GM19025 (cell line): ENCODE results near the gene ELMOD1.
"Not testable (repeated sequence)": the region's sequence is repeated elsewhere in the genome, so short reads cannot be mapped to it uniquely, and the experiment has no call there.

ENCODE experiments used
- ATAC-seq: cut with Tn5 transposase; IDR thresholded peaks from one replicate; pipeline ENCODE4 v1.9.1; 2021; ENCODE audit warnings: mild to moderate bottlenecking, low read depth, moderate library complexity; ENCODE audit not compliant: unreplicated experiment

ELMOD1 gene

DNA sequence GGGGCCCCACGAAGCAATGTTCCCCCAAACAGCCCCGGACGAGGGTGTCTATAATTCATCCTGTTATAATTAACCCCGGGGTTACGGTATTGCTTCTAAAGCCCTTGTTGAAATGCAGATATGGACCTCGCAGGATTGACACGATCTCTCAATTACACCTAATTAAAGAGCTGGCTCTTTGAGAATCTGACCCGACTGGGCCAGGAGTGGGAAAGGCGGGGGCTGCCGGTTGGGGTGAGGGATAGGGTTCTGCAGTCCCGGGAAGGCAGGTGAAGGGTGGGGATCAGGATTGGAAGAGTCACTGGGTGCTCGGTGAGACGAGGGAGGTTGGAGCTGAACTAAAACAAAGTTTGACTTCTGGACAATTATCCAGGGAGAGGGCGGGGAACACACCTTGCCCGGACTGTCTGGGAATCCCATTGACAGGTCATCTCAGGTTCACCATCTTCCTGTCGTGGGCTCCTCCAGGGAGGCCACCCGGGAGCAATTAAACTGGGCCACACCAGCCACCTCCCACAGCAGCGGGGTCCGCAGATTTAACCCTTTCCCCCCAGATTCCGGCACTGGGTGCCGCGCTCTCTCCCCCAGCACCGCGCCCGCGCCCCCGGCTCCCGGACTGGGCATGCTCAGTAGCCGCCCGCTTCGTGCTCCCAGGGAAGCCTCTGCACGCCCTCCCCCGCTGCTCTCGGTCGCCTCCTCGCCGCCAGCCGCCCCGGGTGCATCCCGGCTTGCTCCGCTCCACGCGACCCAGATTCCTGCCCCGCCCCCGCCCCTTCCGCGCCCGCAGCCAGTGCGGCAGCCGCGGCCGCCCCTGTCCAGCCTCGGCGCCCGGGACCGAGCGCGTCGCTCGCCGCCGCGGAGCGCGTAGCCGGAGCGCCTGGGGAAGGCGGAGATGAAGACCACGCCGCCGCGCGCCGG lies at the start of gene ELMOD1:
Gene ELMOD1, plus strand, starts transcription at position 688 of the 918 bp plus-strand sequence. CDS start 27,043 bp downstream, outside the sequence.
- no peak for ATAC-seq

DNA sequence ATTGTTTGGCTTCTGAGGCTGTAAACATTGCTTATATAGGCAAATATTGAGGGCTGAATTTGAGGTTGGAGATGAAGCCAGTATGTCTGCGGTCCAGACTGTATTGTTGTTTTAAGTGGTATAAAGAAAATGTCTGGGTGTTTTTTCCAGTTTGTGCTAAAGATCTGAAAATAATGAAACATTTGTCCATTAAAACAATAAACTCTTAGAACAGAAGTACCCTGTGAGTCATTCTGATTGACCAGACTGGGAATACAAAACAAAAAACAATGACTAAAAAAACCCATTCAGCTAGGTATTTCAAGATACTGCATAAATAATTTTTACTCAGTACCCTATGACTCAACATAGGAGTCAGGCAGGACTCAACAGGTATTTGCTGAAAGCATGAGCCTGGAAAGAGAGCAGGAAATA lies 45.8 kb upstream of the ELMOD1 start:
- ATAC-seq, result no peak

DNA sequence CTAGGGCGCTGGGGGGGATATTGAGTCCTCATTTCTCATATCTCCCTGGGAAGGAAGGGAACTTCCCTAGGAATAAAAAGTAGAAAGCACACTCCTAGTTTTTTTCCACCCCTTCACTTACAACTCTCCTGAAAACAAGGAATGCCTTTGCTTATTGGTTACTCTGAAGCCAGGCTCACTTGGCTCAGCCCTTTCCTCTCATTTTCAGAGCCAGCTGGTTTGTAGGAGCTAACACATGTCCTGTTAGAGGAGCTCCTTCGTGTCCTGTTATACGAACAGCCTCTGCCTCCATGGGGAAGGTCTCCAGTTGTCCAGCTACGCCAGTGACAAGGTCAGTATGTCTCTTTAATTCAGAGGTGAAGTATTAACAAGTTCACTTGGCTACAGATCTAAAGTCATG lies 43.0 kb upstream of the ELMOD1 start:
- ATAC-seq, result no peak

DNA sequence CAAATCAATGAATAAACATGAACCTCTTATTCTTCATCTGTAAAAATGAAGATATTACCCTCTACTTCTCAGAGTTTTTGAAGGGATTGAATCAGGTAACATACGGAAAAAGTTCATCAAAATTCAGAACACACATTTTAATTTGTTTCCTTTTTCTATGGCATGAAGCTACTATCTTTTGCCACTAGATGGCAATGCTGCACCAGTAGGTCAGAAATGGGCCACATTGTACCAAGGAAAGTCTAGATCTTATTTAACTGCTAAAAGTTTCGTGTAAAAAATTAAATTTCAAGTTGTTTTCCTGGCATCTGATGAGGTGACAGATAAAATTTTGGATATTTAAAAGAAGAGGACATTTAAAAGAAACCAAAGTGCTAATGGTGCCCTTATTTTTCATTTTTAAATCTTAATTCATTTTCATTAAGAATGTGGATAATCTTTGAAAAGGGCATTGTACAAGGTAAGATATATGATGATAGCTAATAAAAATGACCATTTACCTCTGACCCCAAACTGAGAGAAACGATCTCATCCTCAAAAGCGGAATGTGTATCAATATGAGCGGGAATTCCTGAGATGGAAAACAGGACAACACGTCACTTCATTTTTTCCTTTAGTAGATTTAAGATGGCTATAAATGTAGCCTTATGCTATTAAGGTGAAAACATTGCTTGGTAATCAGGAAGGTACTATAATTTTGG lies 41.5 kb upstream of the ELMOD1 start:
- ATAC-seq, result peak; percentile 60

DNA sequence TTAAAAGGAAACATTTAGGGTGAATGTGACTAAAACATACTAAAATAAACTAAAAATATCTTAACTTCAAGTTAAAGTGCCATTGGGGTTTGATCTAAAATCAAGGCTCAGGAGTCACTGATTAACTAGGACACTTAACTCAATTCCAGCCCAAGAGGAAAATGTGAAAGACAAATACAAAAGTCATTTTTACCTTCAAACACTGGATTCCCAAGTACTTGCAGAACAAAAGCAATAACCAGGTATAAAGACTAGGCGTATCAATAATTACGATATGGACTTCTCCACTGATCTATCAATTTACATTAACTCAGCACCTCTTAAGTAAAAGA lies 41.0 kb upstream of the ELMOD1 start:
- ATAC-seq, result no peak

DNA sequence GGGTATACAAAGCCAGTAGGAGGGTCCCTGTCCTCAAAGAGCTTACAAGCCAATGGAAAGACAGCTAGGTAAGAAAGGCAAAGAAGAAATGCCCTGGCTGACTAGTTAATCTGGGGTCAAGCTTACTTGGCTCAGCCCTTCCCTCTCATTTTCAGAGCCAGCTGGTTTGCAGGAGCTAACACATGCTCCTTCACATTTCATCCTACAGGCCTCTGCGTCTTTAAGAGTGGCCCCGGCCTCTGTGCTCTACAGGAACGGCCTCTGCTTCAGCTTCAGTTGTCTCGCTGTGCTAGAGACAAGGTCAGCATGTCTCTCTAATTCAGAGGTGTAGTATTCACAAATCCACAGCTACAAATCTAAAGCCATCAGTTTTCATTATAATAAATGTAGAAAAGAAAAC lies 40.6 kb upstream of the ELMOD1 start:
- ATAC-seq, result no peak

DNA sequence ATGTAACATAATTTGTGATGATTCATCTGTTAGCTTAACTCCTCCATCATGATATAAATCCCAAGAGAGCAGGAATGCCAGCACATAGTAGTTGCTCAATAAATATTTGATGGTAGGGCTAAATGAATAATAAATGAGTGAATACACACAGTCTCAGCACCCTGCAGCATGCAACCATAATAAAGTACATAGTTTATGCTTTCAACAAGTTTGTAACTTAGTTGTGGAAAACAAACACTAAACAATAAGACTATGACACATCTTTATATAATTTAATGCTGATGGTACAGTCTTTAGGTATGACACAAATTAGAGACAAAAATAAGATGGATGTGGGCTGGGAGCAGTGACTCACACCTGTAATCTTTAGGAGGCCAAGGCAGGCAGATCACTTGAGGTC lies 29.3 kb upstream of the ELMOD1 start:
- no peak for ATAC-seq

DNA sequence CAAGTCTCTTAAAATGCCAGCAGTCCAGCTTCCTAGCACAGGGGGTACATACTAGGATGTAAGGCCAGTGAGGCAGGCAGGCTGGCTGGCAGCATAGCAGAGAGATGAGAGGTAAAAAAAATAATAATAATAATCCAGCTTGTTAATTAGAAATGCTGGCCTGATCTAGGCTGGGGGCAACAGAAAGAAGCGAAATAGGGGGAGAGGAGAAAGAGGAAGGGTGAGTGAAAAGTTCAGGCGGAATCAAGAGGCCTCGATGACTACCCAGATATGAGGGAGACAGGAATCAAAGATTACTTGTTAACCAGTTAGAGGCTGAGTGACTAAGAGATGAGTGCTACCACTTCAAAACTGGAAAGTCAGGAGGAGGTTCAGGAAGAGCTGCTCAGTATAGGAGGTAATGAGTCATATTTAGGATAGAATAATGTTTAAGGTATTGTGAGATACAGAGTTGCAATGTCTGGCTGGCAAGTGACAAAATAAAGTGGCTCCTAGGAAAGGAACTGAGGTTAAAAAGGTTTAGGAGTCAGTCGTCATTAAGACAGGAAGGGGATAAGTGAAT lies 28.2 kb upstream of the ELMOD1 start:
- no peak for ATAC-seq

DNA sequence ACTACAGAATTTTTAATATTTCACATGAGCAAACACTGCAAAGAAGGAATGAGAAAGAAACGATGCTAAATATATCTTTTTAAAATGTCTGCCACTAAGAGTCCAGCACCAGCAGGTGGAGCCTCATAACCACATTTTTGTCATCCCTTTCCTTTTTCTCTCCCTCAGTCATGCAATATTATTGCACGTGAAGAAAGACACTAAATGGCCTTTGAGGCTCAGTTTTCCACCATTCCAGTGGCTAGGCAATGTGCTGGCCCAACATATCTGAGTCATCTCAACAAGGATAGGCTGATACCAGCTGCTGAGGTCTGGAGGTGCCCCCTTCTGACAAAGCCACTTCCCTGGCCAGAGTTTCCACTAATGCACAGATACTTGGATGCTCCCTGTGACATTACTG lies 27.2 kb upstream of the ELMOD1 start:
- no peak for ATAC-seq

DNA sequence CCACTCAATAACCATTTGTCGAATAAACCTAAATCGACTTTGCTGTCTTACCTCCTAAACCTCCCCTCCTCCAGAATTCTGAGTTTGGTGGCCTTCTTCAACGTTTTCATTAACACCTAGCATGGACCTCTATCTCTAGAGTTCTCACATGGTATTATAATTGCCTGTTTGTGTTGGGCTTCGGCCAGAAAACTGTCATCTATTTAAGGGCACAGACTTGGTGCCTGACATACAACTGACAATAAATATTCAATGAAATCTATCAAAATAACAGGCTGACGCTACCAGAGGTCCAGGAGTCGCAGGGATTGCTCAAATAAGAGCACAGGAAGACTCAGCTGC lies 26.1 kb upstream of the ELMOD1 start:
- peak; percentile 5 for ATAC-seq

DNA sequence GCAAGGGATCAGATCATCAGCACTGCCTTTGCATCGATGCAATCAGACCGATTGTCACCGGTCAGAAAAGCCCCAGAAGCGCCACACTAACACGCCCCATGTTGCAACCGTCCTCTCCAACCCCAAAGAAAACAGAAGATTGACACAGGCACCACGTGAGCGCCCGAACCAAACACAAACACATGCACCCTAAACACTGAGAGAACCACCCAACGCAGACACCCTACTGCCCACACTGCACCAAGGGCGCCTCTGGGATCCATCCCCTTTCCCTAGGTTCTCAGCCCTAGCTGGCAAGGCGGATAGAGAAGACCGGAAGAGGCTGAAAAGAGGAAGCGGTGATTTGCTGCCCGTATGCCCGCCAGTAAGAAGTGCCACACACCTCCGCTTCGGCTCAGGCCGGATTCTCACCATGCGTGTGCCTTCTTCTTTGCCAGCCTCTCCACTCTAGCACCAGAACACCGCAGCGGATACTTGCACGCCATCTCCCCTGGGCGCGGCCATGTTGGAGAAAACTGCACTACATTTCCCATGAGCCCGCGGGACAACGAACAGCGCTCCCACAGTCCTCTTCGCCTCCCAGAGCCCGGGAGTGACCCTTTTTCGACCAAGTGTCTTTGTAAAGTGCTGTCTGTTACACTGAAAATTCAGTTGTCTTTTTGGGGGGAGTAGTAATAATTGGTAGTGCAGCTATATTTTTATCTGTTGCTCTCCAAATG lies 25.6 kb upstream of the ELMOD1 start, which contains the start of gene ALKBH8:
Gene ALKBH8, minus strand, starts transcription at position 517 of the 719 bp plus-strand sequence. CDS start 4,842 bp downstream, outside the sequence.
- peak; percentile 70 for ATAC-seq

DNA sequence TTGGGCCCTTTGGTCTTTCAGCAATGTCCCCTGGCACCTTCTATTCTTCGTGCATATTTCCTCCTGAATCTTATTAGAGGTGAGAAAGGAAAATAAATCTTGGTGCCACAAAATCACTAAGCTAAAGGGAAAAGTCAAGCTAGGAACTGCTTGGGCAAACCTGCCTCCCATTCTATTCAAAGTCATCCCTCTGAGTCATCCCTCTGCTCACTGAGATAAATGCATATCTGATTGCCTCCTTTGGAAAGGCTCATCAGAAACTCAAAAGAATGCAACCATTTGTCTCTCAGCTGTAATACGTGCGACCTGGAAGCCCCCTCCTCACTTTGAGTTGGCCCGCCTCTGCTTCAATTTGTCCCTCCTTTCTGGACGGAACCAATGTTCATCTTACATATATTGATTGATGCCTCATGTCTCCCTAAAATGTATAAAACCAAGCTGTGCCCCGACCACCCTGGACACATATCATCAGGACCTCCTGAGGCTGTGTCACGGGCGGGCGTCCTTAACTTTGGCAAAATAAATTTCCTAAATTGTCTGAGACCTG lies 24.9 kb upstream of the ELMOD1 start:
- not testable (repeated sequence) for ATAC-seq

DNA sequence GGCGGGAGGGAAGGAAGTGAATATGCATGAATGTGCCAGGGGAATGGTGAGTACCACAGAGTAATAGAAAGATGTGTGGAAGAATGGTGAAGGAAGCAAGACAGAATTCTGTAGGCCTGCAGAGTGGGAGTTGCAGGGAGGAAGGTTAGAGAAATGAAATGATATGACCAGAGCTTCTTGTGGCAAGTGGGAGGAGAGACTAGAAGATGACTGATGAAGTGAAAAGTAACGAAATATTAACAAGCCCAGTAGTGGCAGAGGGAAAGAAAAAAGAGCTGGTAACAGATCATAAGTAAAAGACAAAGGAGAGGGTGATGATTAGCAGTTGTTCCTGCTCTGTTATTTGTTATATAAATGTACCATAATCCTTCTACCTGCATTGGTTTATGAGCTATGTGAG lies 24.4 kb upstream of the ELMOD1 start:
- ATAC-seq, result no peak

DNA sequence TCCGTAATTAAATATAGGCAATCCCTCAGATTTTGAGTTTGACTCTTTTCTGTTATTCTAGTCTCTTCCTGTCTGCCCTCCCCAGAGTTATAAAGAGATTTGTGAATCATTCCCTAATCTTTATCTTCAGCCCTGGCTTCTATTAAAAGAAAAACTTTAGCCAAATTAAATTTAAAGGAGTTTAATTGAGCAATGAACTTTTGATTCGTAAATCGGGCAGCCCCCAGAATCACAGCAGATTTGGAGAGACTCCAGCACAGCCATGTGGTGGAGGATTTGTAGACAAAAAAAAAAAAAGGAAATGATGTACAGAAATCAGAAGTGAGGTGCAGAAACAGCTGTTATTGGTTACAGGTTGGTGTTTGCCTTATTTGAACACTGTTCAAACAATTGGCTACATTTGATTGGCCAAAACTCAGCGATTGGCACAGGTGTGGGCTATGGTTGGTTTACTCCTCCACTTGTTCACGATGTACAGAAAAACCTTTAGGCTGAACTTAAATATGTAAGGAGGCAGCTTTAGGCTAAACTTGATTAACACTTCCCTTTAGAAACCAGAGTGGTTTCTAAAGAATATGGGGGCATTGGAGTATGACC lies 23.1 kb upstream of the ELMOD1 start:
- no peak for ATAC-seq

DNA sequence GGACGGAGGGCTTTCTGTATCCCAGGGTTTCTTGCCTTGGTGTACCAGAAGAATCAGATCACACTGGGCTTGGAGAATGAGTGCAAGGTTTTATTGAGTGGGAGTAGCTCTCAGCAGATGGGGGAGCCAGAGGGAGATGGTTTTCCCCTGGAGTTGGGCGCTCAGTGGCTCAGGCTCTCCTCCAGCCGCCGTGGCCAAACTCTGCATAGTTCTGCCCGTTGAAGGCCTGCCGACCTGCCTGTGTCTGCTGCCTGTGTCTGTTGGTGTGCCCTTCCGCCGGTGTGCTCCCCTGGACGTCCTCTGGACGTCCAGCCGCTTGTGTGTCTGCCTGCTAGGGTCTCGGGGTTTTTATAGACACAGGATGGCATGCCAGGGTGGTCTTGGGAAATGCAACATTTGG lies 20.9 kb upstream of the ELMOD1 start:
- ATAC-seq, result no peak

DNA sequence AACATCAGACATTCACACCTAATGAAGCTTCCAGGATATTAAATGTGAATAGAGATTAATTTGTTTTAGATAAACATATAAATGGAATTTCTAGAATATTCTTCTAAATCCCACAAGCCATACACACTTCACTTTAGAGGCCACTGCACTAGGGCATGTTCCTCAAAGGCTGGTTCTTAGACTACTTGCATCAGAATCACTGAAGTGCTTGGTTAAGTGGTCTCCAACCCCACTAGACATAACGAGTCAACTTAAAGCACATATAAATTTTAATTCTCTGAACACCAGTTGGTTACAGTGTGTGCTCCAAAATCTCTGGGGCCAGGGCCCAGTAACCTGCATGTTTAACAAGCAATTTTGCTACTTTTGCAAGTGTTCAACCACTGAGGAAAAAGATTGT lies 17.5 kb upstream of the ELMOD1 start:
- ATAC-seq, result no peak

DNA sequence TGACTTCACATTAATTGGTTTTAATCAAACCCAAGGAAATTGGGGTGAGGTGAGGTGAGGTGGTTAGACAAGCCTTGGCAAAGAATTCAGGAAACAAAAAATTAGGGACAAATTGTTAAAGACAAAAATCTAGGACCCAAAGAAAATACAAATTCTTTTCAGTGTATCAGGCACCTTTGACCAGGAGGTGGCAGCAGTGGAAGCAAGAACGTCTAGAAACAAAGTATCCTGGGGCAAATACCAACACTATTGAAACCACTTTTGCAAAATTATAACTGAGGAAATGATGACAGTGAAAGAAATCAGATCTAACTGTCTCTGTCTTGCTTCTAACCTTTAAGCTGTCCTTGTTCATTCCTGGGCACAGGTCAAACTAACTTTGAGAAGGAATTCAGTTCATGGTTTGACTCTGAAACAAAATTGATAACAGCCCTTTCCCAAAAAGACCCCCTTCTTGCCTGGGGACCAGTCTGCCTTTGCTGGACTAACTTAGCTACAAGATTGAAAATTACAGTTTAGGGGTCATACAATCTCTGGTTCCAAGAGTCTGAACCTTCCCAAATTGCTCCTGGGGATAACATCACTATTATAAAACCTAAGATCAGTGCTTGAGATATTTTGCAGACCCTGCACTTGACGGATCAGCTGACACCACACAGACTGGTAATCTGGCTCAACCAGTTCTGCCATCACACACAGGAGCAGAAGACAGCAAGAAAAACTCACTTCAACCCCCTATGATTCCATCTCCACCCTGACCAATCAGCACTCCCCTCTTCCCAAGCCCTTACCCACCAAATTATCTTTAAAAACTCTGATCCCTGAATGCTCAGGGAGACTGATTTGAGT lies 14.2 kb upstream of the ELMOD1 start:
- ATAC-seq, result not testable (repeated sequence)

DNA sequence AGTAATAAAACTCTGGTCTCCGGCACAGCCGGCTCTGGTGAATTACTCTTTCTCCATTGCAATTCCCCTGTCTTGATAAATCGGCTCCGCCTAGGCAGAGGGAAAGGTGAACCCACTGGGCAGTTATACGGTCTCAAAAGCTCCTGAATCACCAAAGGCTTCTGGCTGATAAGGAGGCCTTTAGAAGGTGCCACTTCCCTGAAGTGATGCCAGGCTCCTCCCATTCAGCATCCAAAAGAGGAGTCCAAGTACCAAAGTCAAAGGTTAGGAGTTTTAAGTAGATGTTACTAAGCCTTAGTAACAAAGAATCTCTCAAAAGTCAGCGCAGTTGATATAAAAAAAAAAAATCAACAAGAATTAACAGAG lies 13.6 kb upstream of the ELMOD1 start:
- no peak for ATAC-seq

DNA sequence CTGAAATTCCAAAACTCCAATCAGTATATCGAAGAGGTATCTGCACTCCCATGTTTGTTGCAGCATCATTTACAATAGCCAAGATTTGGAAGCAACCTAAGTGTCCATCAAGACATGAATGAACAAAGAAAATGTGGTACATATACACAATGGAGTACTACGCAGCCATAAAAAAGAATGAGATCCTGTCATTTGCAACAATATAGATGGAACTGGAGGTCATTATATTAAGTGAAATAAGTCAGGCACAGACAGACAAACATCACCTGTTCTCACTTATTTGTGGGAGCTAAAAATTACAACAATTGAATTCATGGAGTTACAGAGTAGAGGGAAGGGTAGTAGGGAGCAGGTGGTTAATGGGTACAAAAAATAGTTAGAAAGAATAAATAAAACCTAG lies 11.8 kb upstream of the ELMOD1 start:
- ATAC-seq, result not testable (repeated sequence)
